ENCODE data around the gene EPGN.

EPGN gene

DNA sequence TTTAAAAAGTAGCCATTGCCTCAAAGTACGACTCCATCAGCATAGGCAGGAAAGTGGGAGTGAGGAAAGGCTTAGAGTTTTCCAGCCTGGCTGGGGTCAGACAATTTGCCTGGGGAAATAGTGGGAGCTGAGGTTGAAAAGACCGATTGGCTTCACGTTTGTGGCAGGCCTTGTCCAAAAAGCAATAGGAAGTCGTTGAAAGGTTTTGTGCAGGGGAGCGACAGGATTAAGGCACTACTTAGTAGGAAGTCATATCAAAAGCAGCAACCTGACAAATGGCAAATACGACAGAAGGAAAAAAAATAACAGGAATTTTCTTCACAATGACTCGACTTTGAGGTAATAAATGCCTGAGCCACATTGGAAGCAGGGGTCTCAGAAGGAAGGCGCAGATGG lies 56.0 kb downstream of the EPGN start:
- no peak for TF ChIP-seq GABPA (IDR thresholded peaks at IDR 0.05; ENCODE audit: low read depth)
- TF ChIP-seq POLR2AphosphoS5 (IDR thresholded peaks at IDR 0.05; ENCODE audit: low read depth): no peak
- TF ChIP-seq SPI1 (IDR thresholded peaks at IDR 0.05; ENCODE audit: borderline replicate concordance, low read depth): no peak
- TF ChIP-seq, protein P1, sequence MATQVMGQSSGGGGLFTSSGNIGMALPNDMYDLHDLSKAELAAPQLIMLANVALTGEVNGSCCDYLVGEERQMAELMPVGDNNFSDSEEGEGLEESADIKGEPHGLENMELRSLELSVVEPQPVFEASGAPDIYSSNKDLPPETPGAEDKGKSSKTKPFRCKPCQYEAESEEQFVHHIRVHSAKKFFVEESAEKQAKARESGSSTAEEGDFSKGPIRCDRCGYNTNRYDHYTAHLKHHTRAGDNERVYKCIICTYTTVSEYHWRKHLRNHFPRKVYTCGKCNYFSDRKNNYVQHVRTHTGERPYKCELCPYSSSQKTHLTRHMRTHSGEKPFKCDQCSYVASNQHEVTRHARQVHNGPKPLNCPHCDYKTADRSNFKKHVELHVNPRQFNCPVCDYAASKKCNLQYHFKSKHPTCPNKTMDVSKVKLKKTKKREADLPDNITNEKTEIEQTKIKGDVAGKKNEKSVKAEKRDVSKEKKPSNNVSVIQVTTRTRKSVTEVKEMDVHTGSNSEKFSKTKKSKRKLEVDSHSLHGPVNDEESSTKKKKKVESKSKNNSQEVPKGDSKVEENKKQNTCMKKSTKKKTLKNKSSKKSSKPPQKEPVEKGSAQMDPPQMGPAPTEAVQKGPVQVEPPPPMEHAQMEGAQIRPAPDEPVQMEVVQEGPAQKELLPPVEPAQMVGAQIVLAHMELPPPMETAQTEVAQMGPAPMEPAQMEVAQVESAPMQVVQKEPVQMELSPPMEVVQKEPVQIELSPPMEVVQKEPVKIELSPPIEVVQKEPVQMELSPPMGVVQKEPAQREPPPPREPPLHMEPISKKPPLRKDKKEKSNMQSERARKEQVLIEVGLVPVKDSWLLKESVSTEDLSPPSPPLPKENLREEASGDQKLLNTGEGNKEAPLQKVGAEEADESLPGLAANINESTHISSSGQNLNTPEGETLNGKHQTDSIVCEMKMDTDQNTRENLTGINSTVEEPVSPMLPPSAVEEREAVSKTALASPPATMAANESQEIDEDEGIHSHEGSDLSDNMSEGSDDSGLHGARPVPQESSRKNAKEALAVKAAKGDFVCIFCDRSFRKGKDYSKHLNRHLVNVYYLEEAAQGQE (IDR thresholded peaks at IDR 0.05; ENCODE audit: insufficient replicate concordance, low read depth): no peak
- TF ChIP-seq, protein P2, sequence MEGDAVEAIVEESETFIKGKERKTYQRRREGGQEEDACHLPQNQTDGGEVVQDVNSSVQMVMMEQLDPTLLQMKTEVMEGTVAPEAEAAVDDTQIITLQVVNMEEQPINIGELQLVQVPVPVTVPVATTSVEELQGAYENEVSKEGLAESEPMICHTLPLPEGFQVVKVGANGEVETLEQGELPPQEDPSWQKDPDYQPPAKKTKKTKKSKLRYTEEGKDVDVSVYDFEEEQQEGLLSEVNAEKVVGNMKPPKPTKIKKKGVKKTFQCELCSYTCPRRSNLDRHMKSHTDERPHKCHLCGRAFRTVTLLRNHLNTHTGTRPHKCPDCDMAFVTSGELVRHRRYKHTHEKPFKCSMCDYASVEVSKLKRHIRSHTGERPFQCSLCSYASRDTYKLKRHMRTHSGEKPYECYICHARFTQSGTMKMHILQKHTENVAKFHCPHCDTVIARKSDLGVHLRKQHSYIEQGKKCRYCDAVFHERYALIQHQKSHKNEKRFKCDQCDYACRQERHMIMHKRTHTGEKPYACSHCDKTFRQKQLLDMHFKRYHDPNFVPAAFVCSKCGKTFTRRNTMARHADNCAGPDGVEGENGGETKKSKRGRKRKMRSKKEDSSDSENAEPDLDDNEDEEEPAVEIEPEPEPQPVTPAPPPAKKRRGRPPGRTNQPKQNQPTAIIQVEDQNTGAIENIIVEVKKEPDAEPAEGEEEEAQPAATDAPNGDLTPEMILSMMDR (IDR thresholded peaks at IDR 0.05; ENCODE audit: insufficient read depth, low read length): no peak
- no peak overlapping the region for H3K27ac ChIP-seq (replicated peaks)

DNA sequence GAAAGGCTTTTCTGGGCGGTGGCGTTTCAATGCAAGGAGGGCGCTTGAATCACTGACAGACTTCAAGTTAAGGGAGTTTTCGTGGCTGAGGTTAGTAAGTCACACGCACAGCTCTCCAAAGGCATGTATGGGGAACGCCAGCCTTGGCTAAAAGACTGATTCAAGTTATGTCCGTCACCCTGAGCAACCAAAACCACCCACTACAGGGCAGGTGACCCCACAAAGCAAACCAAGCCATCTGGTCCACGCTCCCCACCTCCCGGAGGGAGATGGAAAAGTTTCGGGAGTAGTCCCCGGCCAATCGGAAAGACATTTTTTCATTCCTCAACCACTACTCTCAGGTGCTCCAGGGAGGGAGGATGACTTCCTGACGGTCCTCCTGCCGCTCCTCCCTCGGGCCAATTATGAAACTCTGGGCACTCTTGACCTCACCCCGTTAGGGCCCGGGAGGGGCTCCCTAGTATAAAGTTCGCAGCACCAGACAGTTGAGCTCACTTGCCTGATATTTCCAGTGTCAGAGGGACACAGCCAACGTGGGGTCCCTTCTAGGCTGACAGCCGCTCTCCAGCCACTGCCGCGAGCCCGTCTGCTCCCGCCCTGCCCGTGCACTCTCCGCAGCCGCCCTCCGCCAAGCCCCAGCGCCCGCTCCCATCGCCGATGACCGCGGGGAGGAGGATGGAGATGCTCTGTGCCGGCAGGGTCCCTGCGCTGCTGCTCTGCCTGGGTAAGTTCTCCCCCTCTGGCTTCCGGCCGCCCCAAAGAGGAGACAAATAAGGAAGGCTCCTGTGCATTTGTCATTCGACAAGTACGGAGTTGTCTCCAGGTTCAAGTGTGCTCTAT lies 56.6 kb downstream of the EPGN start, which contains the start of gene EREG:
Gene EREG, plus strand, starts transcription at position 494 of the 840 bp plus-strand sequence. Its CDS starts 164 bp downstream, at position 658.
- no peak within 1 kb of the TSS for H3K27ac ChIP-seq (replicated peaks)
- no peak for TF ChIP-seq GABPA (IDR thresholded peaks at IDR 0.05; ENCODE audit: low read depth)
- TF ChIP-seq, protein P1 (IDR thresholded peaks at IDR 0.05; ENCODE audit: insufficient replicate concordance, low read depth): no peak
- TF ChIP-seq, protein P2 (IDR thresholded peaks at IDR 0.05; ENCODE audit: insufficient read depth, low read length): no peak
- TF ChIP-seq SPI1 (IDR thresholded peaks at IDR 0.05; ENCODE audit: borderline replicate concordance, low read depth): no peak
- no peak for TF ChIP-seq POLR2AphosphoS5 (IDR thresholded peaks at IDR 0.05; ENCODE audit: low read depth)
- H3K4me3 ChIP-seq (replicated peaks; ENCODE audit: insufficient read depth, low read length): no peak within 1 kb of the TSS
- peak in 1 of 2 experiments; percentile 16 for DNase-seq (ENCODE audit: low read depth in 1 of 2, low spot score in 1 of 2)
- H3K27me3 ChIP-seq (ENCODE audit: insufficient read depth, poor library complexity, severe bottlenecking): no peaks in the 10 kb centered on the region

More for the DNA sequence above, 56.0 kb downstream of the EPGN start:
- no peak overlapping the region for H3K4me3 ChIP-seq (replicated peaks; ENCODE audit: insufficient read depth, low read length)
- DNase-seq (ENCODE audit: low read depth in 1 of 2, low spot score in 1 of 2): no peak
- H3K27me3 ChIP-seq (ENCODE audit: insufficient read depth, poor library complexity, severe bottlenecking): no peaks in the 10 kb centered on the region

DNA sequence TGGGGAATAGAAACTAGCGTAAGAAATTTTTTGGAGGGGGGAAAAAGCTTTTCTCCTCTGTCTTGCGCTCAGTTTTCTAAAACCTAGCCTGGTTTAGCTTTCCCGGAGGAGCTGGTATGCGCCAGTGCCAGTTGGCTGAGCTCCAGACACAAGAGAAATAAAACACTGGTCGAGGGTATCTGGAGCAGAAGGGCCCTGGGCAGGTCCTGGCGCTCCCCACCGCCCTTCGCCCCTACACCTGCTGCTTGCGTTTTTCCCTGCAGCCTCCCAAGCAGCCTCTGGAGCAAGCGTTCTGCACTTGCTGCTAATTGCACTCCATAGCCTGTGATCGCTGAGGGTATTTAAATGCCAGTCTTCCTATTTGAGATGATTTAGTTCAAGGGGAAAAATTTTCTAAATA lies 57.5 kb downstream of the EPGN start:
- no peaks in the 10 kb centered on the region for H3K27me3 ChIP-seq (ENCODE audit: insufficient read depth, poor library complexity, severe bottlenecking)
- TF ChIP-seq GABPA (IDR thresholded peaks at IDR 0.05; ENCODE audit: low read depth): no peak
- TF ChIP-seq, protein P1 (IDR thresholded peaks at IDR 0.05; ENCODE audit: insufficient replicate concordance, low read depth): no peak
- TF ChIP-seq, protein P2 (IDR thresholded peaks at IDR 0.05; ENCODE audit: insufficient read depth, low read length): no peak
- TF ChIP-seq POLR2AphosphoS5 (IDR thresholded peaks at IDR 0.05; ENCODE audit: low read depth): no peak
- no peak for TF ChIP-seq SPI1 (IDR thresholded peaks at IDR 0.05; ENCODE audit: borderline replicate concordance, low read depth)
- H3K27ac ChIP-seq (replicated peaks): no peak overlapping the region
- DNase-seq (ENCODE audit: low read depth in 1 of 2, low spot score in 1 of 2): no peak
- no peak overlapping the region for H3K4me3 ChIP-seq (replicated peaks; ENCODE audit: insufficient read depth, low read length)
